AG04449 (cell line): ENCODE measurements around the gene PARVA.

ENCODE experiments used
- CTCF ChIA-PET: fragments of 350-600 bp; formaldehyde crosslinking; extraction: SDS; loops from one replicate; lab custom pipeline; 2021; ENCODE audit warnings: antibody characterized with exemption; lab: Yijun Ruan, JAX
- POLR2A ChIA-PET: fragments of 400-600, 350-600 bp; formaldehyde crosslinking; extraction: SDS; loops from one replicate; lab custom pipeline; 2020; ENCODE audit warnings: antibody characterized with exemption, inconsistent platforms; lab: Yijun Ruan, JAX
- DNase-seq: peaks from one replicate; pipeline ENCODE4 v3.0.0-alpha.2; 2010; ENCODE audit warnings: low read depth, low spot score
- H3K4me3 ChIP-seq: 2 replicates; pipeline ENCODE4 v1.5.1; 2011; ENCODE audit warnings: low read depth, mild to moderate bottlenecking, control low read depth, low read length
- CTCF ChIP-seq: IDR thresholded peaks from one replicate; pipeline ENCODE4 v1.5.1; 2011; ENCODE audit warnings: mild to moderate bottlenecking, moderate library complexity, low read length, control low read depth, inconsistent platforms; ENCODE audit not compliant: insufficient read depth; ENCODE audit errors: missing control alignments

The PARVA gene

DNA sequence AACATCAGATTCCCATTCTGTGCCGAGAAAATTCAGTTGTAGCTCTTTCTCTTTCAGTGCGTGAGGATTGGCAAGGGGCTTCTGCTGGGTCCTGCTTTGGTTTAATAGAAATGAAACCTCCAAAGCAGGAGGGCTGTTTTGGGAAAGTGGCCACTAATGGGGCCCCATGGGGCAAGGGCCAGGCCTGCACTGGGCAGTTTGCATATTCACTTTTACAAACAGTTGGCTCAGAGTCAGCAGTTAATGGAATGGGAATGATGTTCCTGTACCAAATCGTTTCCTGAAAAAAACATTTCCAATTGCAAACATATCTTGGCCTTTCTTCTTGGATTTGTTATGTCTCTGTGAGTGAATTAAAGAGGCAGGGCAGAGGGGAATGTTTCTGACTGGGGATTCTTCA lies 92.1 kb downstream of the PARVA start:
- CTCF ChIA-PET, result interaction anchor here (1.0 to 1.2 kb wide), 4 partner anchors 8 to 399 kb away, joined by 3 read pairs; no protein-coding TSS in a partner anchor
- DNase-seq, result no peak
- TF ChIP-seq CTCF, result no peak
- POLR2A ChIA-PET, result no interaction called here
- no peak overlapping the region for H3K4me3 ChIP-seq

DNA sequence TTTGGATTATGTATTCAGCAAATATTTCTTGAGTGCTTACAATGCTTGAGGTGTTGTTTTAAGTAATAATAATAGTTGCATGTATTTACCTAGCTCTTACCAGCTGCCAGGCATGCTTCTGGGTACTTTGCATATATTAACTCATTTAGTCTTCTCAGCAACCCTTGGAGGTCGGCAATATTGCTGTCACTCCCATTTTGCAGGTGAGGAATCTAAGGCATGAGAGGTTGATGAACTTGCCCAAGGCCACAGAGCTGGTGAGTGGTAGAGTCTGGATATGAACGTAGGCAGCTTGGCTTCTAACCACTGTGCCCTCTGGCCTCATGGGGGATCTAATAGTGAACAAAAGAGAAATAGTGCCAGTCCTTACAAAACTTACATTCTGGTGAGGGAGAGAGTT lies 92.9 kb downstream of the PARVA start:
- TF ChIP-seq CTCF, result no peak
- ChIA-PET CTCF (interaction anchor here (1.5 to 4.9 kb wide), 2 partner anchors 139 to 422 kb away, joined by 3 to 21 read pairs; no protein-coding TSS in a partner anchor), POLR2A (no interaction called here)
- no peak for DNase-seq
- no peak overlapping the region for H3K4me3 ChIP-seq

GRCh38 chr11:12472401-12473005 lies 95.1 kb downstream of the PARVA start:
- CTCF ChIA-PET, result interaction anchor here (4.9 kb wide), 1 partner anchor 142 kb away, joined by 21 read pairs; no protein-coding TSS in a partner anchor
- no peak for TF ChIP-seq CTCF
- POLR2A ChIA-PET, result no interaction called here
- no peak for DNase-seq
- no peak overlapping the region for H3K4me3 ChIP-seq

- no peak for TF ChIP-seq CTCF
- DNase-seq, result no peak
- ChIA-PET CTCF (interaction anchor here (1.4 to 4.9 kb wide), 2 partner anchors 12 to 142 kb away, joined by 5 to 21 read pairs; no protein-coding TSS in a partner anchor), POLR2A (no interaction called here)
- H3K4me3 ChIP-seq, result no peak overlapping the region
Observed at GRCh38 chr11:12473381-12473780, 96.0 kb downstream of the PARVA start.

- CTCF ChIA-PET, result interaction anchor here (0.8 kb wide), 1 partner anchor 18 kb away, joined by 3 read pairs; no protein-coding TSS in a partner anchor
- POLR2A ChIA-PET, result no interaction called here
- TF ChIP-seq CTCF, result no peak
- DNase-seq, result no peak
- H3K4me3 ChIP-seq, result no peak overlapping the region
Observed at GRCh38 chr11:12474871-12475270, 97.5 kb downstream of the PARVA start.

- POLR2A ChIA-PET, result interaction anchor here (0.7 kb wide), 1 partner anchor 58 kb away, joined by 3 read pairs; no protein-coding TSS in a partner anchor
- no peak for TF ChIP-seq CTCF
- CTCF ChIA-PET, result interaction anchor here (1.6 to 2.3 kb wide), 3 partner anchors 12 to 147 kb away, joined by 5 to 9 read pairs (median 8); no protein-coding TSS in a partner anchor
- DNase-seq, result no peak
- H3K4me3 ChIP-seq, result no peak overlapping the region
Observed at GRCh38 chr11:12478743-12479142, 101.4 kb downstream of the PARVA start.
